ENCODE data around the gene CCDC134.
"Not testable (repeated sequence)": the region's sequence is repeated elsewhere in the genome, so short reads cannot be mapped to it uniquely, and the experiment has no call there.

The CCDC134 gene

DNA sequence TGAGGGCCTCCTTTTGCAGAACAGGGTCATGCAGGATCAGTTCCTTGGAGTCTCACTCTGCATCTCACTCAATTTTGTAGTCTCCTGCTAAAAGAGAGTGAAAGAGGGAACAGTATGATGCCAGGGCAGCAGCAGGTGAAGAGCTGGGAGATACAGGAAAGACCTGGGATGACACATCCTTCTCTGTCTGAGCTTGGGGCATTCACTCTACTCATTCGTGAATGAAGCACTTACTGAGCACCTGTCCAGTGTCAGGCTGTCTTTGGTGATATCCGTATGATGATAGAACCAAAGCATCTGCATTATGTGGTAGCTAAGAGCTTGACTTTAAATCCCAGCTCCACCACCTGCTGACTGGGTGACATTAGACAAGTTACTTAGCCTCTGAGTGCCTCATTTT, 46.8 kb downstream of the CCDC134 start:
- no peaks in the 10 kb centered on the region for H3K27me3 Mint-ChIP-seq
- no peaks in the 10 kb centered on the region for H3K9me3 Mint-ChIP-seq
- H3K4me1 Mint-ChIP-seq: peaks cover 52% of the 10 kb centered on the region
- CTCF ChIA-PET: interaction anchor here (1.1 to 1.2 kb wide), 2 partner anchors 79 to 101 kb away, joined by 3 to 4 read pairs; partner anchors contain the start of gene TNFRSF13C
- no peak for DNase-seq
- H3K4me3 Mint-ChIP-seq: no peak overlapping the region
- no peak overlapping the region for H3K27ac Mint-ChIP-seq
- H3K36me3 Mint-ChIP-seq: peaks cover 16% of the 10 kb centered on the region

DNA sequence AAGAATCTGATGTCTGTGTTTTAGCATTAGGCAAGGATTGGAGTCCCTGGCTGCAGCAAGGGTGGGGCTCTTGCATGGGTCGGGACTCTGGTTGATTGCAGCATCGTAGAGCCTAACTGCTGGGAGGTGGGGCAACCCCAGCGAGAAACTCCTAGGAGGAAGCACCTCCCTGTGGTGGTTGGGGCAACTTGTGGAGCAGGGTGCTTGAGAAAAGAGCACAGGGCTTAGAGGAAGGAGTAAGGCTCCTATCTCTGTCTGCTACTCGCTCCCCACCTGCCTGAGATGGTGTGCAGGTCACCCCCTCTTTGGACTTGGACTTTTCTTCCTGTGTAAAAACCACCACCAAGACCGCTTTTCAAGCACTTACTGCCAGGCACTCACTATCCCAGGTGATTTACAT, 48.0 kb downstream of the CCDC134 start:
- H3K9me3 Mint-ChIP-seq: no peaks in the 10 kb centered on the region
- H3K4me1 Mint-ChIP-seq: peaks cover 47% of the 10 kb centered on the region
- H3K27me3 Mint-ChIP-seq: no peaks in the 10 kb centered on the region
- no peak overlapping the region for H3K27ac Mint-ChIP-seq
- DNase-seq: no peak
- peaks cover 12% of the 10 kb centered on the region for H3K36me3 Mint-ChIP-seq
- CTCF ChIA-PET: no interaction called here
- H3K4me3 Mint-ChIP-seq: no peak overlapping the region

DNA sequence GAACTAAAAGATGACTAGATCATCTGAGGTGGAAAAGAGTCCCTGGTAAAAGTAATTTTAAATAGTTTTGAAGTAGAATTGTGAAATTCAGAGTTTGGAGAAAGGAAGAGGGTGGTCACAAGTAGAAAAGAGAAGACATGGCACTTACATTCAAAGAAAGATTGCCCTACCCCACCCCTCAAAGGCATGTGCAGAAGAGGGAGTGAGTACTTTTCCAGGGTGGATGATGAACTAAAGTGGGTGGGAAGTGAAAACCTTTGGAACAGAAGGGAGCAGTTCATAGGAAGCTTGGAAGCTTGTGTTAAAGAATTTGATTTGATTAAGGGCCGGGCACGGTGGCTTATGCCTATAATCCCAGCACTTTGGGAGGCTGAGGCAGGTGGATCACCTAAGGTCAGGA, 56.0 kb downstream of the CCDC134 start:
- Mint-ChIP-seq H3K27ac (peak overlapping the region; percentile 89), H3K27me3 (no peaks in the 10 kb centered on the region), H3K9me3 (no peaks in the 10 kb centered on the region), H3K36me3 (peaks cover 18% of the 10 kb centered on the region), H3K4me3 (no peak overlapping the region), H3K4me1 (peaks cover 57% of the 10 kb centered on the region)
- DNase-seq: no peak
- CTCF ChIA-PET: interaction anchor here (1.0 to 3.0 kb wide), 8 partner anchors 11 to 193 kb away, joined by 3 to 24 read pairs (median 8); partner anchors contain the start of gene CCDC134

DNA sequence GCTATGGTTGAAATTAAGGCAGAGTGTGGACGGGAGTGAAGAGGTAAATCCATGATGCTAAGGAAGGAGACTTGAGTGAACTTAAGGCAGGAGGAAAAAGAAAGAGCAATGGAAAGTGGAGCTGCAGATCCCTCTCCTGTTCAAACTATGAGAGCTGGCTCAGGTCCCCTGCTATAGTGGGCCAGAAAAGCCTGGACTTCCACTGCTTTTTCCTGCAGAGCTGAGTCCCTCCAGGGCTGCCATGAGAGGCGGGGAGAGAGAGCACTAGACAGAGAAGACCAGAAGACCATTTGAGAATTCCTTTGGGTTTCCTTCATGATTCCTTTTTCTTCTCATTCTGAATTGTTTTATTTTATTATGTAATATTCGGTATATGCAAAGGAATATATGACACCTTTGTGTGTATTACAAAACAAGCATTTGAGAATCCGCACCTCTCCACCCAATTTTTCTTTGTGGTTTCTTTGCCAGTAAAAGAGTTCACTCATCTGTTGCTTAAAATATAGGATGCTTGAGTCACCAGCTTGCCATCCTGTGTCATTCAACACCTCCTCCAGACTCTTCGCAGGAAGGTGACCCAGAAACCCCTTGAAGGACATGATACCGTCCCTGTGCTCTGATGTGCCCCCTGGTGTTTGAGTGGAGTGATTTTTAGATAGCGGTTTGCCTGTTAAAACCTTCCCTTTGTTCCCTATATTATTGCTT, 56.8 kb downstream of the CCDC134 start:
- H3K27ac Mint-ChIP-seq: peak overlapping the region; percentile 89
- CTCF ChIA-PET: interaction anchor here (0.6 to 3.0 kb wide), 17 partner anchors 10 to 835 kb away, joined by 3 to 25 read pairs (median 6); partner anchors contain the start of genes CCDC134 and SREBF2
- H3K4me3 Mint-ChIP-seq: no peak overlapping the region
- no peaks in the 10 kb centered on the region for H3K27me3 Mint-ChIP-seq
- H3K9me3 Mint-ChIP-seq: no peaks in the 10 kb centered on the region
- peaks cover 17% of the 10 kb centered on the region for H3K36me3 Mint-ChIP-seq
- H3K4me1 Mint-ChIP-seq: peaks cover 61% of the 10 kb centered on the region
- DNase-seq: peak; percentile 76

DNA sequence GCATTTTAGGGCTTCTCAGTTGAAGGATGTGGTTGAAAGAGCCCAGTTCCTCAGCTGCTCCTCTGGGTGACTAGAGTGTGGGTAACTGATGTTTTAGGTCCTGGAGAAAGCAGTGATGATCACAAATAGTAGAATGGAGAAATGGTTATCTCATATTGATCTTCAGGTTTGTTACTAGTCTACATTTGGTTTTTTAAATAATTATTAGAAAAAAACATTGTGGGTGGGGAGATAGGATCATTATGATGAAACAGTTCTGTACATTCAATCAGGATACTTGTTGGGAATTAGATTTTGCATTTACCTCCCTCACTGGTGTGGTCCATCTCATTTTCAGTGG, 57.4 kb downstream of the CCDC134 start:
- no peak for DNase-seq
- CTCF ChIA-PET: interaction anchor here (0.6 to 3.0 kb wide), 16 partner anchors 10 to 835 kb away, joined by 3 to 25 read pairs (median 6); partner anchors contain the start of genes CCDC134 and SREBF2
- no peaks in the 10 kb centered on the region for H3K27me3 Mint-ChIP-seq
- peaks cover 64% of the 10 kb centered on the region for H3K4me1 Mint-ChIP-seq
- H3K9me3 Mint-ChIP-seq: no peaks in the 10 kb centered on the region
- H3K4me3 Mint-ChIP-seq: no peak overlapping the region
- peak overlapping the region; percentile 46 for H3K27ac Mint-ChIP-seq
- H3K36me3 Mint-ChIP-seq: peaks cover 15% of the 10 kb centered on the region

DNA sequence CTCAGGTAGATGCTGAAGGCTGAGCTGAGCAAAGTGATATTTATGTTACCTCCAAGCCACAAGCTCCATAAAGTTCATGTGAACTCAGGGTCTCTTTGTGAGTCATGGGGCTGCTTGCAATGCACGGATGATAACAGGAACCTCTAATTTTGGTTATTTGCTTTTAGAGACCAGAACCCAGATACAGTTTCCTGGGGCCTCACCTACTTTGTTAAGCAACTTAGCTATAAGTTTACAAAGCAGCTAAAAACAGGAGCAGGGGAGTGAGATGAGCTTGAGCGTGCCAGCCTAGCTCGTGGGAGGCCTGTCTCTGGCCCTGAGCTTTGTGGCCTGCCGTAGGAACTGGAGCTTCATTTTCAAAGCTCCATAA, 61.7 kb downstream of the CCDC134 start:
- H3K27me3 Mint-ChIP-seq: no peaks in the 10 kb centered on the region
- CTCF ChIA-PET: interaction anchor here (0.8 to 2.1 kb wide), 11 partner anchors 9 to 165 kb away, joined by 3 to 8 read pairs (median 3); partner anchors contain the start of genes CCDC134 and CENPM
- peak overlapping the region; percentile 10 for H3K4me3 Mint-ChIP-seq
- H3K36me3 Mint-ChIP-seq: peaks cover 23% of the 10 kb centered on the region
- peak; percentile 27 for DNase-seq
- no peaks in the 10 kb centered on the region for H3K9me3 Mint-ChIP-seq
- peak overlapping the region; percentile 79 for H3K27ac Mint-ChIP-seq
- peaks cover 64% of the 10 kb centered on the region for H3K4me1 Mint-ChIP-seq

DNA sequence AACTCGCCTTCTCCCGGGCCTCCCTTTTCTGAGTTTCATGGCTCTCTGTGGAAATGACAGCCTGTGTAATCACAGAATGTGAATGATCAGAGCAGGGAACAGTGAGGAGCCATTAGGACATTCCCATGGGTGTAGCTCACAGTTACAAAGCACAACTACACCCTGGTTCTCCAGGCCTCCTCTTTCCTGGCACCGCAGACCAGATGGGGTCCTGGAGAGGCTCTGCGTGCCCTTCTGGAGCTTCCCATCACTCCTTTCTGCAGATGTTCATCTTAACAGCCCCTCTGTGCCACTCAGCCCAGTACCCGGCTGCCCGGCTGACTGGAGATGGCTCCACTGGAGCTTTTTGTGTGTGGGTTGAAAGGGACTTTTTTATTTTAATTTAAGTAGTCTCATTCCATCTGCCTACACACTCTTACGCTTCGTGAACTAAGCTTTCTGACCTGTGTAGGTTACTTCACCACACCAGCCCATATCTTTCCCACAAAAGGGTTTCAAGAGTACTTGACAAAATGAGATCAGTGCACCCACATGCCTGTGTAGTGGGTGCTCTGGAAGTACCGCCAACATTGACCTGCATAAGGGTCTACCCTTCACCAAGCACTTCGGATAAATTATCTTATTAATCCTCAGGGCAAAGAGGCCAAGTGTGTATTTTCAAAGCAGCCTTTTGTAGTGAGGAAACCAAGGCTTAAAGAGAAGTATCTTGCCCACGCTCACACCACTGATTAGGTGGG, 62.2 kb downstream of the CCDC134 start:
- Mint-ChIP-seq H3K27me3 (no peaks in the 10 kb centered on the region), H3K4me1 (peaks cover 60% of the 10 kb centered on the region), H3K9me3 (no peaks in the 10 kb centered on the region), H3K36me3 (peaks cover 24% of the 10 kb centered on the region), H3K27ac (peak overlapping the region; percentile 79), H3K4me3 (no peak overlapping the region)
- CTCF ChIA-PET: interaction anchor here (0.8 to 2.1 kb wide), 13 partner anchors 9 to 170 kb away, joined by 3 to 8 read pairs (median 3); partner anchors contain the start of genes CCDC134 and CENPM
- DNase-seq: no peak

DNA sequence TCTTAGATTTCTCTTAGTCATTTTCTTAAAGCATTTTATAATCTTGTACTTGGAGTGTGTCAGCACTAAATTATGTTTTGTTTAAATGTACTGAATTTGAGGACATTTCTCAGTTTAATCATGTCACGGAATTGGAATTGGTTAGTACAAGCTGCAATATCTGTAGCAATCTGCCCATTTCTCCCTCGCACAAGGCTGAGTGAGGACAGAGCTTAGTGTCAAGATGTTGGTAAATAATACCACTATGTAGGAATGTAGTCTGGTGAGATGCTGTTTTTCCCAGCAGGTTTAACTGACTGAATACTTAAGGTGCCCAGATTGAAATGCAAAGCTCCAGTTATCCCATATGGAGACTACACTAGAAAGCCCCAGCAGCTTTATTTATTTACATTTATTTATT, 63.0 kb downstream of the CCDC134 start:
- CTCF ChIA-PET: interaction anchor here (1.2 to 2.1 kb wide), 3 partner anchors 22 to 166 kb away, joined by 3 to 8 read pairs (median 6); no protein-coding TSS in a partner anchor
- no peak overlapping the region for H3K4me3 Mint-ChIP-seq
- no peaks in the 10 kb centered on the region for H3K9me3 Mint-ChIP-seq
- H3K27me3 Mint-ChIP-seq: no peaks in the 10 kb centered on the region
- peaks cover 52% of the 10 kb centered on the region for H3K4me1 Mint-ChIP-seq
- H3K36me3 Mint-ChIP-seq: peaks cover 27% of the 10 kb centered on the region
- DNase-seq: no peak
- H3K27ac Mint-ChIP-seq: no peak overlapping the region

DNA sequence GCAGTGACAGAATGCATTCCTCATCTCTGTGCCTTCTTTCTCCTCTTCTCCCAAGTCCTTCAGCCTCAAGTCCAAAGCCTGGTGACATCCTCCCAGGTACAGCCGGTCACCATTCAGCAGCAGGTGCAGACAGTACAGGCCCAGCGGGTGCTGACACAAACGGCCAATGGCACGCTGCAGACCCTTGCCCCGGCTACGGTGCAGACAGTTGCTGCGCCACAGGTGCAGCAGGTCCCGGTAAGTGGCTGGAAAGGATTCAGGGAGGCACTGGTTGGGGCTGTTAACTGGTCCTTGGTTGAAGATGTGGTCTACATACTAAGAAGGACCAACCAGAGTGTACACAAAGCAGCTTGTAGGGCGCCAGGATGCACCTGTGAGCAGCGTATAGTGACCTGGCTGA, 68.1 kb downstream of the CCDC134 start:
- peaks cover 21% of the 10 kb centered on the region for H3K4me1 Mint-ChIP-seq
- DNase-seq: no peak
- H3K27ac Mint-ChIP-seq: no peak overlapping the region
- peaks cover 37% of the 10 kb centered on the region for H3K36me3 Mint-ChIP-seq
- no peaks in the 10 kb centered on the region for H3K27me3 Mint-ChIP-seq
- CTCF ChIA-PET: no interaction called here
- H3K9me3 Mint-ChIP-seq: no peaks in the 10 kb centered on the region
- no peak overlapping the region for H3K4me3 Mint-ChIP-seq

DNA sequence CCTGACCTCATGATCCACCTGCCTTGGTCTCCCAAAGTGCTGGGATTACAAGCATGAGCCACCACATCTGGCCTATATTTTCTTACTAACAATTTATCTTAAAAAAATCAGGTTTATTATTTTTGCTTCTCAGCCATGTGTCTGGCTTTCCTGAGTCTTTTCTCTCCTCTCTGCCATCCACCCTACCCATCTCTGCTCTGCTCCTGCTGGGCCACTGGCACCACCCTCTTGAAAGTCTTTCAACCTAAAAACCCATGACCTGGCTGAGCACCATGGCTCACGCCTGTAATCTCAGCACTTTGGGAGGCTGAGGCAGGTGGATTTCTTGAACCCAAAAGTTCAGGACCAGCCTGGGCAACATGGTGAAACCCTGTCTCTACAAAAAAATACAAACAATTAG, 69.6 kb downstream of the CCDC134 start:
- H3K27ac Mint-ChIP-seq, H3K9me3 Mint-ChIP-seq, DNase-seq, CTCF ChIA-PET, H3K27me3 Mint-ChIP-seq, H3K4me3 Mint-ChIP-seq: not testable (repeated sequence)
- H3K36me3 Mint-ChIP-seq: peaks cover 40% of the 10 kb centered on the region
- peaks cover 26% of the 10 kb centered on the region for H3K4me1 Mint-ChIP-seq

DNA sequence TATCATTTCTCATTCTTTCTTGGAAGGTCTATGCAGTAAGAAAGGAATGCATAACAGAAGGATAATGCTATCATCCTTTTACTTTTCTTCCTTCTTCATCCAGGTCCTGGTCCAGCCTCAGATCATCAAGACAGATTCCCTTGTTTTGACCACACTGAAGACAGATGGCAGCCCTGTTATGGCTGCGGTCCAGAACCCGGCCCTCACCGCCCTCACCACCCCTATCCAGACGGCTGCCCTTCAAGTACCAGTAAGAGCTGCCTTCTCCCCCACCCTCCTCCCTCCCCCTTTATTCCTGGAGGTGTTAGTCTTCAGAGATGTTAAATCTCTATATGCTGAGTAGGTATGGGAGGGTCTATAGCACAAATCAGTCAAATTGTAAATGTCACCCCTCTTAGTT, 70.3 kb downstream of the CCDC134 start:
- no peaks in the 10 kb centered on the region for H3K27me3 Mint-ChIP-seq
- CTCF ChIA-PET: interaction anchor here (1.9 kb wide), 1 partner anchor 13 kb away, joined by 7 read pairs; no protein-coding TSS in a partner anchor
- no peak overlapping the region for H3K27ac Mint-ChIP-seq
- DNase-seq: no peak
- no peaks in the 10 kb centered on the region for H3K9me3 Mint-ChIP-seq
- H3K36me3 Mint-ChIP-seq: peaks cover 44% of the 10 kb centered on the region
- H3K4me3 Mint-ChIP-seq: no peak overlapping the region
- peaks cover 23% of the 10 kb centered on the region for H3K4me1 Mint-ChIP-seq

DNA sequence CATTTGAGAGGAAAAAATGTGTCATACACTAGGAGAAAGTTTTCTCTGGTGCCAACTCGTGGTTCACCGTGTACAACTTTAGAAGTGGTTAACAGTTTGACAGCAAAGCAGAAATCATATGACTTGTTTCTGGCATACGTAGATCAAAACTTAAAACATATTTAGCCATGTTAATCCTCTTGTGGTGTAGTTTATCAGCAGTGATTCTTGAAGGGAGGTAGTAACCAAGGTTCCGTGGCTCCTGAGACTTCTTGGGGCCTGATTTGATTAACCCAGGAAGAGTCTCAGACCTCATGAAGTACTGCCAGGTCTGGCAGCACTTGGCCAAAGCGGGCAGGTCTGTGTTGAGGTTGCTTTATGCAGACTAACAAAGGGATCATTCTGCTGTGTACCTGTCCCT, 72.9 kb downstream of the CCDC134 start:
- Mint-ChIP-seq H3K9me3 (no peaks in the 10 kb centered on the region), H3K4me1 (peaks cover 16% of the 10 kb centered on the region), H3K27ac (peak overlapping the region; percentile 67), H3K27me3 (no peaks in the 10 kb centered on the region), H3K4me3 (no peak overlapping the region), H3K36me3 (peaks cover 49% of the 10 kb centered on the region)
- CTCF ChIA-PET: no interaction called here
- DNase-seq: peak; percentile 31

DNA sequence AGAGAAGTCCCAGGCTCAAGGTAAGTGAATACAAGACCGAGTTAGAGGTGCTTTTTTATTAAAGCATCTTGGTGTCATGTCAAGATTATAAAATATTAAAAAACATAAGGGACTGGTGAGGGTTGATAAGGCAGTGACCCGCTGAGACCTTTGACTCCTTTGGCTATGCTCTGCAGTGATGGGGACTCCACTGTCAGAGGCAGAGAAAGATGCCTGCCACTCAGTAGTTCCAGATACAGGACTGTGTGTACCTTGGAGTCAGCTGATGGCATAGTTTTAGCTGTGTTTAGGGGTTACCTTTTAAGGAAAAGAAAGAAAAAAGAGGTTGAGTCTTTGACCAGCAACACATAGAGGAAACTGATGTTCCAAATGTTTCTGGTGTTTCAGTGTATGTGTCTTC, 73.6 kb downstream of the CCDC134 start:
- Mint-ChIP-seq H3K4me1 (peaks cover 16% of the 10 kb centered on the region), H3K4me3 (no peak overlapping the region), H3K36me3 (peaks cover 55% of the 10 kb centered on the region), H3K9me3 (no peaks in the 10 kb centered on the region), H3K27me3 (no peaks in the 10 kb centered on the region), H3K27ac (peak overlapping the region; percentile 67)
- no peak for DNase-seq
- CTCF ChIA-PET: no interaction called here

DNA sequence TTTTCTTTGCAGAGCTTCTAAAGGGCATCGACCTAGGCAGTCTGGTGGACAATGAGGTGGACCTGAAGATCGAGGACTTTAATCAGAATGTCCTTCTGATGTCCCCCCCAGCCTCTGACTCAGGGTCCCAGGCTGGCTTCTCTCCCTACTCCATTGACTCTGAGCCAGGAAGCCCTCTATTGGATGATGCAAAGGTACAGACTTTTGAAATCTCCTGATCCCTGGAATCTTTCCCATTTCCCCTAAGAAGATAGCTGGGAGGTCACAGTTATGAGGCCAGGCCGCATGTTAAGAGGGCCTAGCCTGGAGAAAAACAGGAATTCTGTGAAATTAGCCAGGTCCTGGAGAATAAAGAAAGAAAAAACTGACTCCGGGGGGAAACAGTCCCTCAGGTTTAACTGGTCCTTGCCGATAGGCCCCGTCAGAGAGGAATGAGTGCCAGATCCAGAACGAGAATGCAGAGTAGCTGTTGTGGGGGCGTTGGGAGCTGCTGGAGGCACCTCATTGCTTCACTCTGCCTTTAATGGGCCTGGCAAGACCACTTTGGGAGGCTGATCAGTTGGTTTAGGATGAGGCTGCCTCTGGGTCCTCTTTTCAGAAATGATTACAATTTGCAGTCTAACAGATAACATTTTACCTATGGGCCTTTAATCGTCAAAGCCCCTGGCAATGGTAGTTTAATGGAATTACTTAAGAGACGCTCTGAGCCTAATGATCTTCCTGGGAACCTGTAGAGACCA, 75.2 kb downstream of the CCDC134 start:
- CTCF ChIA-PET: interaction anchor here (1.1 to 1.4 kb wide), 2 partner anchors 13 to 19 kb away, joined by 3 to 6 read pairs; no protein-coding TSS in a partner anchor
- no peaks in the 10 kb centered on the region for H3K27me3 Mint-ChIP-seq
- peaks cover 54% of the 10 kb centered on the region for H3K36me3 Mint-ChIP-seq

More for the DNA sequence above, 75.2 kb downstream of the CCDC134 start:
- H3K4me1 Mint-ChIP-seq: peaks cover 16% of the 10 kb centered on the region
- no peaks in the 10 kb centered on the region for H3K9me3 Mint-ChIP-seq
- DNase-seq: no peak
- H3K27ac Mint-ChIP-seq: no peak overlapping the region
- no peak overlapping the region for H3K4me3 Mint-ChIP-seq
